CD14-positive monocyte (primary cell): ENCODE measurements around the gene GTF3C6. TPM values are rescaled to one million over a fixed set of nuclear protein-coding genes. Genes with fewer than 3 reads are reported as not detected.
A peak's percentile ranks its signal among the peaks of the same experiment; 100 is the strongest.

Experiments
- DNase-seq, 3 donors: peaks; one replicate each; pipeline ENCODE4 v3.0.0-alpha.2; 2011 to 2022
- H2AFZ ChIP-seq: 2 replicates; pipeline ENCODE4 v1.6.0; 2012; ENCODE audit warnings: mild to moderate bottlenecking, low read depth, low read length, inconsistent platforms; ENCODE audit not compliant: insufficient read depth, poor library complexity, severe bottlenecking
- H3K27ac ChIP-seq, 2 donors: 1 replicate in 1 of 2; 2 replicates in 1 of 2; pipeline ENCODE4 v1.5.1; 2012 to 2013; ENCODE audit warnings: low read length in 2 of 2, control low read depth in 1 of 2, inconsistent platforms in 1 of 2, low read depth in 1 of 2, mild to moderate bottlenecking in 1 of 2
- H3K27me3 ChIP-seq, 2 donors: one replicate each; pipeline versions ENCODE4 v1.6.0 to v1.6.1; 2011 to 2013; ENCODE audit warnings: low read length in 2 of 2; ENCODE audit not compliant: control insufficient read depth in 2 of 2, insufficient read depth in 2 of 2
- H3K36me3 ChIP-seq, 2 donors: replicated peaks in 1 of 2; 1 replicate in 1 of 2; 2 replicates in 1 of 2; pipeline versions ENCODE4 v1.5.1 to v1.6.1; 2012 to 2013; ENCODE audit warnings: low read length in 2 of 2, control low read depth in 1 of 2, inconsistent platforms in 1 of 2, mild to moderate bottlenecking in 1 of 2; ENCODE audit not compliant: insufficient read depth in 2 of 2, control insufficient read depth in 1 of 2
- H3K4me1 ChIP-seq, 2 donors: 1 replicate in 1 of 2; 2 replicates in 1 of 2; pipeline versions ENCODE4 v1.5.1 to v1.6.1; 2012 to 2013; ENCODE audit warnings: low read length in 2 of 2, control low read depth in 1 of 2, inconsistent platforms in 1 of 2, mild to moderate bottlenecking in 1 of 2, moderate library complexity in 1 of 2; ENCODE audit not compliant: insufficient read depth in 2 of 2, control insufficient read depth in 1 of 2
- H3K4me2 ChIP-seq: replicated peaks from 2 replicates; pipeline ENCODE3; 2012; ENCODE audit warnings: low read length, moderate library complexity, mild to moderate bottlenecking; ENCODE audit not compliant: poor library complexity, severe bottlenecking; ENCODE audit errors: extremely low read depth
- H3K4me3 ChIP-seq, 3 experiments: fragments of 200-600 bp in 1 of 3; sonication (generic) in 1 of 3; replicated peaks in 1 of 3; 1 replicate in 2 of 3; 2 replicates in 1 of 3; pipeline ENCODE4 v1.5.1; 2011 to 2013; ENCODE audit warnings: low read length in 3 of 3, mild to moderate bottlenecking in 3 of 3, control low read depth in 2 of 3, low read depth in 2 of 3, inconsistent platforms in 1 of 3, moderate library complexity in 1 of 3
- H3K79me2 ChIP-seq: 2 replicates; pipeline ENCODE4 v1.6.0; 2012; ENCODE audit warnings: mild to moderate bottlenecking, control low read depth, inconsistent platforms, low read length, moderate library complexity; ENCODE audit not compliant: insufficient read depth
- H3K9ac ChIP-seq: 2 replicates; pipeline ENCODE4 v1.6.0; 2017; ENCODE audit warnings: low read length, mild to moderate bottlenecking; ENCODE audit not compliant: insufficient read depth, poor library complexity, severe bottlenecking
- H3K9me3 ChIP-seq, 2 donors: replicated peaks in 1 of 2; 1 replicate in 1 of 2; 2 replicates in 1 of 2; pipeline versions ENCODE4 v1.5.1 to v1.6.1; 2012 to 2013; ENCODE audit warnings: low read length in 2 of 2, control low read depth in 1 of 2; ENCODE audit not compliant: control insufficient read depth in 1 of 2, insufficient read depth in 1 of 2
- H4K20me1 ChIP-seq: 2 replicates; pipeline ENCODE4 v1.6.0; 2012; ENCODE audit warnings: mild to moderate bottlenecking, low read length, control low read depth, moderate library complexity; ENCODE audit not compliant: insufficient read depth
- H3K27ac Mint-ChIP-seq, 7 donors: one replicate each; pipeline ENCODE4 v1.8.0; 2020; ENCODE audit warnings: mild to moderate bottlenecking in 7 of 7, mixed read lengths in 7 of 7, moderate library complexity in 6 of 7, inconsistent platforms in 2 of 7
- H3K27me3 Mint-ChIP-seq, 3 donors: one replicate each; pipeline ENCODE4 v1.8.0; 2021 to 2022; ENCODE audit warnings: low read depth in 3 of 3, mild to moderate bottlenecking in 3 of 3, mixed read lengths in 3 of 3, moderate library complexity in 3 of 3, inconsistent platforms in 1 of 3
- H3K36me3 Mint-ChIP-seq, 2 donors: one replicate each; pipeline ENCODE4 v1.8.0; 2020; ENCODE audit warnings: mixed read lengths in 2 of 2, inconsistent platforms in 1 of 2, mild to moderate bottlenecking in 1 of 2
- H3K4me1 Mint-ChIP-seq: one replicate; pipeline ENCODE4 v1.8.0; 2020; ENCODE audit warnings: mild to moderate bottlenecking, mixed read lengths
- H3K4me3 Mint-ChIP-seq, 2 donors: one replicate each; pipeline ENCODE4 v1.8.0; 2020; ENCODE audit warnings: mild to moderate bottlenecking in 2 of 2, mixed read lengths in 2 of 2, moderate library complexity in 1 of 2
- H3K9me3 Mint-ChIP-seq, 7 donors: one replicate each; pipeline ENCODE4 v1.8.0; 2020 to 2022; ENCODE audit warnings: mixed read lengths in 7 of 7, mild to moderate bottlenecking in 6 of 7, moderate library complexity in 6 of 7, inconsistent platforms in 2 of 7
- CTCF ChIP-seq: fragments of 200-600 bp; IDR thresholded peaks from one replicate; pipeline ENCODE4 v1.8.0; 2022; ENCODE audit warnings: antibody characterized with exemption, mild to moderate bottlenecking
- WGBS: methylation state at CpG from one replicate; pipeline ENCODE4 v1.1.5; 2013; ENCODE audit warnings: missing lambda C conversion rate; ENCODE audit not compliant: insufficient coverage; 5-methylcytosine and 5-hydroxymethylcytosine counted together
- intact Hi-C, 2 donors: fragments of 100-400 bp; cut with micrococcal nuclease; formaldehyde crosslinking; loops; one replicate each; pipeline versions ENCODE4 v1.15.0 to v1.15.1; 2023
- polyA minus RNA-seq: library from RNA; depleted of rRNA, polyadenylated mRNA; stranded (reverse); fragments of >200 nt; gene quantifications from 2 replicates; pipeline ENCODE4 v1.2.3, GENCODE V29; 2012
- polyA plus RNA-seq, 3 donors: library from polyadenylated mRNA; depleted of rRNA in 1 of 3; unstranded in 2 of 3; stranded (reverse) in 1 of 3; fragments of 300-500 nt in 2 of 3; fragments of >200 nt in 1 of 3; fragmentation: Illumina TruSeq in 2 of 3; gene quantifications; 1 replicate in 2 of 3; 2 replicates in 1 of 3; pipeline ENCODE4 v1.2.3, GENCODE V29; 2012 to 2021
- total RNA-seq, 12 experiments: library from RNA in 1 of 12; stranded (reverse) in 1 of 12; fragments of 120-200 nt in 1 of 12; gene quantifications; one replicate each; pipeline ENCODE4 v1.2.4 and lab custom pipeline; 2013 to 2026; ENCODE audit warnings: mixed read lengths in 6 of 12, inconsistent platforms in 1 of 12

GTF3C6 gene, protein sequence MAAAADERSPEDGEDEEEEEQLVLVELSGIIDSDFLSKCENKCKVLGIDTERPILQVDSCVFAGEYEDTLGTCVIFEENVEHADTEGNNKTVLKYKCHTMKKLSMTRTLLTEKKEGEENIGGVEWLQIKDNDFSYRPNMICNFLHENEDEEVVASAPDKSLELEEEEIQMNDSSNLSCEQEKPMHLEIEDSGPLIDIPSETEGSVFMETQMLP
- total RNA-seq (2013): 43.5 TPM
- polyA plus RNA-seq: 10 to 100 TPM; 15.1 to 93.9 (median 91.1) TPM
- polyA minus RNA-seq: 4.6 and 9.9 TPM in 2 replicates
- 10.8 to 65.8 (median 21.2) reads per million in 11 experiments for total RNA-seq (lab: John Stamatoyannopoulos, UW)

DNA sequence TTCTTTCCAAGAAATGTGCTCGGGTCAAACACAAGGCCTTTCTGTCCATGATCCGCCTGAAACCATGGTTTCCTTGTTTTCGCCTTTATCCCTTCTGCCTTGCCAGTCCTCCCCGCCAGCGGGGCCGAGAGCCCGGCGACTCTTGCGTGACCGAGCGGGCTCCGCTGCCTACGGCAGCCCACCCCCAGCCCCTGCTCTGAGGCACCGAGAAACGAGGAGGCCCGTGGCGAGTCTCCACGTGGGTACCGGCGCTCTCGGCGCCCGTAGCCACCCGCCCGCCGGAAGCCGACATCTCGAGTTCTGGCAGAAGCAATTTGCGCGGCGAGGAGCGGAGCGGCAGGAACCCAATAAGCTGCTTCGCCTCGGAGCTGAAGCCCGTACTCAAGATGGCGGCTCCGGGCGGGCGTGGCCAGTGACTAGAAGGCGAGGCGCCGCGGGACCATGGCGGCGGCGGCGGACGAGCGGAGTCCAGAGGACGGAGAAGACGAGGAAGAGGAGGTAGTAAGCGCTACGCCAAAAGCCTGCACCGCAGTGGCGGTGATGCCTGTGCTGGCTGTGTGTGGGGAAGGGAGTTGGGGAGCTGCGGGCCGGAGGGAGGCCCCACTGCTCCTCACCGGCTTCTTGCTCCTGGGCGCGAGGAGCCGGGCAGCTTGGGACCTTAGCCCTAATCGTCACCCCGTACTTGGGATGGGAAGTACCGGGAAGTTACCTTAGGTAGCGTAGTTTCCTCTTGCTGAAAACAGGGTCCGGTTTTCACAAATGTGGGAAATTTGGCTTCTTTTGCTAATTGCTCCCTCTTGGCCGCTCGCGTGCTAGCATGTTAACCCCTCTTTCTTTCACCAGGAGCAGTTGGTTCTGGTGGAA is at the start of gene GTF3C6:
Gene GTF3C6 (plus strand): TSS at position 378 of the 864 bp plus-strand sequence. CDS start 64 bp downstream, at position 442.
- Histone ChIP-seq H3K79me2 (peaks cover 6% of the 10 kb centered on the region), H3K36me3 (peaks cover 16 to 35% of the 10 kb centered on the region in 2 donors), H3K9ac (peak within 1 kb of the TSS; percentile 90), H3K4me2 (peak within 1 kb of the TSS; percentile 87), H2AFZ (peak within 1 kb of the TSS; percentile 90), H3K4me3 (peak within 1 kb of the TSS; percentile 87 to 99 (median 91)), H3K27me3 (no peaks in the 10 kb centered on the region), H4K20me1 (no peaks in the 10 kb centered on the region), H3K9me3 (no peaks in the 10 kb centered on the region), H3K4me1 (peaks cover 10% of the 10 kb centered on the region in 2 donors), H3K27ac (peak within 1 kb of the TSS; percentile 97)
- peak within 1 kb of the TSS; percentile 92 to 97 for H3K4me3 Mint-ChIP-seq
- peak; percentile 92 to 94 (median 94) for DNase-seq
- under 1% methylated on average over 67 of the region's 70 CpGs for WGBS
- TF ChIP-seq CTCF: no peak
- peaks cover 28 to 32% of the 10 kb centered on the region in 2 donors for H3K36me3 Mint-ChIP-seq
- H3K27ac Mint-ChIP-seq: peak within 1 kb of the TSS; percentile 92 to 97 (median 95)
- peaks cover 16% of the 10 kb centered on the region for H3K4me1 Mint-ChIP-seq
- peaks cover 0 to 2% (median 0%) of the 10 kb centered on the region in 3 donors for H3K27me3 Mint-ChIP-seq
- intact Hi-C loops: loop anchor here (2.0 to 5.0 kb wide), 3 partner anchors 22 to 276 kb away; partner anchors contain the start of gene CDK19 (in 1 of the 2)
- H3K9me3 Mint-ChIP-seq: peaks cover 0 to 2% (median 0%) of the 10 kb centered on the region in 7 donors

GRCh38 chr6:110930781-110931180 is 27.7 kb upstream of the GTF3C6 start:
- intact Hi-C loops: no loop called here
- Histone ChIP-seq H3K4me1 (peaks cover 33 to 39% of the 10 kb centered on the region in 2 donors), H3K9me3 (no peaks in the 10 kb centered on the region), H3K27ac (no peak overlapping the region), H3K36me3 (no peaks in the 10 kb centered on the region), H4K20me1 (no peaks in the 10 kb centered on the region), H2AFZ (no peak overlapping the region), H3K79me2 (no peaks in the 10 kb centered on the region), H3K9ac (no peak overlapping the region), H3K4me3 (no peak overlapping the region), H3K27me3 (no peaks in the 10 kb centered on the region), H3K4me2 (no peak overlapping the region)
- Mint-ChIP-seq H3K4me1 (peaks cover 31% of the 10 kb centered on the region), H3K9me3 (peaks cover 0 to 2% (median 0%) of the 10 kb centered on the region in 7 donors), H3K4me3 (no peak overlapping the region), H3K27ac (peak overlapping the region in 6 of 7 donors; percentile 20 to 97 (median 82)), H3K27me3 (peaks cover 0 to 2% (median 0%) of the 10 kb centered on the region in 3 donors), H3K36me3 (no peaks in the 10 kb centered on the region)
- DNase-seq: no peak
- no peak for TF ChIP-seq CTCF
- WGBS: 100% methylated on average over 2 of the region's 3 CpGs
